Endothelial cell of umbilical vein (primary cell): ENCODE data around the gene MAPK6.
"Not testable (repeated sequence)": the region's sequence is repeated elsewhere in the genome, so short reads cannot be mapped to it uniquely, and the experiment has no call there.

Experiments
- EZH2 ChIP-seq: IDR thresholded peaks from 2 replicates; pipeline ENCODE4 v1.6.1; 2012; ENCODE audit warnings: borderline replicate concordance, low read depth, mild to moderate bottlenecking, moderate library complexity, low read length, inconsistent platforms; ENCODE audit not compliant: severe bottlenecking
- JUN ChIP-seq: IDR thresholded peaks from 2 replicates; pipeline ENCODE4 v1.6.1; 2011; ENCODE audit warnings: borderline replicate concordance, low read depth; ENCODE audit not compliant: insufficient read length, insufficient read depth
- MYC ChIP-seq: IDR thresholded peaks from one replicate; pipeline ENCODE4 v1.6.1; 2011; ENCODE audit warnings: mild to moderate bottlenecking, low read depth, low read length
- POLR2A ChIP-seq: IDR thresholded peaks from 2 replicates; pipeline ENCODE4 v1.6.1; 2012; ENCODE audit warnings: low read depth, mild to moderate bottlenecking, control low read depth, low read length
- POLR2AphosphoS5 ChIP-seq: IDR thresholded peaks from 2 replicates; pipeline ENCODE4 v1.6.1; 2012; ENCODE audit warnings: low read depth, mild to moderate bottlenecking, control low read depth, low read length, moderate library complexity; ENCODE audit not compliant: insufficient read depth
- TF ChIP-seq, protein P1 (sequence below), 2 donors: IDR thresholded peaks; 1 replicate in 1 of 2; 2 replicates in 1 of 2; pipeline ENCODE4 v1.5.1; 2011; ENCODE audit warnings: low read length in 2 of 2, mild to moderate bottlenecking in 2 of 2, moderate library complexity in 2 of 2, control low read depth in 1 of 2, inconsistent platforms in 1 of 2, low read depth in 1 of 2; ENCODE audit not compliant: insufficient read depth in 1 of 2; ENCODE audit errors: extremely low read depth in 1 of 2
- TF ChIP-seq, protein P2 (sequence below): IDR thresholded peaks from 2 replicates; pipeline ENCODE4 v1.6.1; 2011; ENCODE audit not compliant: insufficient read depth, insufficient read length

DNA sequence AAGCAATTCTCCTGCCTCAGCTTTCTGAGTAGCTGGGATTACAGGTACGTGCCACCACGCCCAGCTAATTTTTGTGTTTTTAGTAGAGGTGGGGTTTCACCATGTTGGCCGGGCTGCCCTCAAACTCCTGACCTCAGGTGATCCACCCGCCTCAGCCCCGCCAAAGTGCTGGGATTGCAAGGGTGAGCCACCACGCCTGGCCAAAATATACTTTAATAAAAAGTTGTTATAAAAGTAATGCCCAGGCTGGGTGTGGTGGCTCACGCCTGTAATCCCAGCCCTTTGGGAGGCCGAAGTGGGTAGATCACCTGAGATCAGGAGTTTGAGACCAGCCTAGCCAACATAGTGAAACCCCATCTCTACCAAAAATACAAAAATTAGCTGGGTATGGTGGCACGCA, 77.5 kb downstream of the MAPK6 start:
- not testable (repeated sequence) for TF ChIP-seq POLR2A, POLR2AphosphoS5, EZH2, MYC, JUN
- TF ChIP-seq, protein P1, sequence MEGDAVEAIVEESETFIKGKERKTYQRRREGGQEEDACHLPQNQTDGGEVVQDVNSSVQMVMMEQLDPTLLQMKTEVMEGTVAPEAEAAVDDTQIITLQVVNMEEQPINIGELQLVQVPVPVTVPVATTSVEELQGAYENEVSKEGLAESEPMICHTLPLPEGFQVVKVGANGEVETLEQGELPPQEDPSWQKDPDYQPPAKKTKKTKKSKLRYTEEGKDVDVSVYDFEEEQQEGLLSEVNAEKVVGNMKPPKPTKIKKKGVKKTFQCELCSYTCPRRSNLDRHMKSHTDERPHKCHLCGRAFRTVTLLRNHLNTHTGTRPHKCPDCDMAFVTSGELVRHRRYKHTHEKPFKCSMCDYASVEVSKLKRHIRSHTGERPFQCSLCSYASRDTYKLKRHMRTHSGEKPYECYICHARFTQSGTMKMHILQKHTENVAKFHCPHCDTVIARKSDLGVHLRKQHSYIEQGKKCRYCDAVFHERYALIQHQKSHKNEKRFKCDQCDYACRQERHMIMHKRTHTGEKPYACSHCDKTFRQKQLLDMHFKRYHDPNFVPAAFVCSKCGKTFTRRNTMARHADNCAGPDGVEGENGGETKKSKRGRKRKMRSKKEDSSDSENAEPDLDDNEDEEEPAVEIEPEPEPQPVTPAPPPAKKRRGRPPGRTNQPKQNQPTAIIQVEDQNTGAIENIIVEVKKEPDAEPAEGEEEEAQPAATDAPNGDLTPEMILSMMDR (IDR thresholded peaks at IDR 0.05; ENCODE audit: extremely low read depth in 1 of 2, insufficient read depth in 1 of 2, low read depth in 1 of 2, low read length in 2 of 2), result not testable (repeated sequence)
- TF ChIP-seq, protein P2, sequence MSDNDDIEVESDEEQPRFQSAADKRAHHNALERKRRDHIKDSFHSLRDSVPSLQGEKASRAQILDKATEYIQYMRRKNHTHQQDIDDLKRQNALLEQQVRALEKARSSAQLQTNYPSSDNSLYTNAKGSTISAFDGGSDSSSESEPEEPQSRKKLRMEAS, result not testable (repeated sequence)
